Adrenal gland (tissue), 12 donors: ENCODE results near the gene B3GNT8. TPM values are rescaled to one million over a fixed set of nuclear protein-coding genes. Genes with fewer than 3 reads are reported as not detected.
A peak's percentile ranks its signal among the peaks of the same experiment; 100 is the strongest.
"Not testable (repeated sequence)": the region's sequence is repeated elsewhere in the genome, so short reads cannot be mapped to it uniquely, and the experiment has no call there.

ENCODE experiments used
- DNase-seq, 7 donors: peaks; one replicate each; pipeline ENCODE4 v3.0.0-alpha.2; 2019 to 2020
- H3K27ac ChIP-seq, 5 donors: fragments of 200-600 bp; sonication (generic) in 4 of 5; 1 replicate in 3 of 5; 2 replicates in 2 of 5; pipeline versions ENCODE4 v1.5.1 to v1.8.0; 2016 to 2020; ENCODE audit warnings: mild to moderate bottlenecking in 1 of 5
- H3K27me3 ChIP-seq: fragments of 200-600 bp; 2 replicates; pipeline ENCODE4 v1.8.0; 2021
- H3K36me3 ChIP-seq, 2 donors: fragments of 200-600 bp; replicated peaks in 1 of 2; 1 replicate in 1 of 2; 2 replicates in 1 of 2; pipeline versions ENCODE4 v1.5.1 to v1.8.0; 2018 to 2022
- H3K4me1 ChIP-seq, 2 donors: fragments of 200-600 bp; replicated peaks in 1 of 2; 1 replicate in 1 of 2; 2 replicates in 1 of 2; pipeline versions ENCODE4 v1.5.1 to v1.8.0; 2018 to 2021
- H3K4me3 ChIP-seq, 4 donors: fragments of 200-600 bp; sonication (generic) in 3 of 4; one replicate each; pipeline ENCODE4 v1.5.1; 2016 to 2018
- H3K9me3 ChIP-seq, 3 donors: fragments of 200-600 bp; sonication (generic) in 1 of 3; replicated peaks in 1 of 3; 1 replicate in 2 of 3; 2 replicates in 1 of 3; pipeline versions ENCODE4 v1.5.1 to v1.8.0; 2016 to 2021
- CTCF ChIP-seq, 6 experiments: fragments of 450-650 bp in 4 of 6; fragments of 200-600 bp in 2 of 6; sonication (generic) in 1 of 6; IDR thresholded peaks; 1 replicate in 5 of 6; 2 replicates in 1 of 6; pipeline versions ENCODE4 v1.5.1 to v1.8.0; 2016 to 2021; ENCODE audit warnings: antibody characterized with exemption in 6 of 6, mild to moderate bottlenecking in 2 of 6, moderate library complexity in 1 of 6
- POLR2A ChIP-seq, 2 donors: fragments of 450-650 bp; IDR thresholded peaks; one replicate each; pipeline ENCODE4 v1.6.1; 2017; ENCODE audit warnings: antibody characterized with exemption in 2 of 2, mild to moderate bottlenecking in 2 of 2, moderate library complexity in 1 of 2
- WGBS, 4 donors: extraction: QIAGEN DNeasy Blood & Tissue Kit in 2 of 4; methylation state at CpG; one replicate each; pipeline versions ENCODE4 v1.1.5 to v1.1.7; 2013 to 2017; 5-methylcytosine and 5-hydroxymethylcytosine counted together
- intact Hi-C, 2 donors: fragments of 100-400 bp; cut with DNase I; formaldehyde crosslinking; loops; one replicate each; pipeline versions ENCODE4 v1.14.1 to v1.15.0; 2022 to 2023
- polyA plus RNA-seq, 3 donors: library from polyadenylated mRNA; stranded (reverse); fragments of 200-250 nt in 2 of 3; fragments of 350-450 nt in 1 of 3; fragmentation: Illumina TruSeq in 1 of 3; extraction: RNeasy Lipid Tissue Mini Kit (QIAGEN cat#74804) in 1 of 3; gene quantifications; one replicate each; pipeline ENCODE4 v1.2.3, GENCODE V29; 2013 to 2014
- total RNA-seq, 9 donors: library from RNA; depleted of rRNA in 4 of 9; stranded (reverse); fragments of >200 nt in 4 of 9; fragments of 120-200 nt in 1 of 9; fragmentation: NEBNext Ultra II Directional in 1 of 9; extraction: Animal tissue kit (Norgen Biotek cat#: 25700) in 1 of 9; gene quantifications; one replicate each; pipeline versions ENCODE4 v1.1.0 to v1.2.4, GENCODE V29; 2013 to 2023
- donor health status: healthy with polysubstance abuse.
- donor health status: Bipolar disorder and iron deficiency.
- donor health status: DM: yes; HTN: yes; CAD: no.
- donor health status: DM: no; HTN: no; CAD: no.
- donor health status: DM: no; HTN: no; CAD: no.
- donor health status: DM: yes; HTN: yes; CAD: no.

The B3GNT8 gene
- total and polyA plus RNA-seq, 12 donors, result 0.15 to 6.5 (median 2.0) TPM

GRCh38 chr19:41392775-41393174, 34.4 kb downstream of the B3GNT8 start:
- no peak overlapping the region for H3K4me3 ChIP-seq
- H3K9me3 ChIP-seq, result no peaks in the 10 kb centered on the region
- TF ChIP-seq POLR2A (IDR thresholded peaks at IDR 0.05) (no peak), CTCF (IDR thresholded peaks at IDR 0.05) (no peak)
- 46 to 66% (median 58%) methylated on average over 12 of the region's 12 CpGs for WGBS, 4 donors
- DNase-seq, result peak in 3 of 7 donors; percentile 24 to 58 (median 39)
- intact Hi-C loops, result loop anchor here in 1 of 2 donors (5.0 kb wide), 1 partner anchor 35 kb away; the partner anchor contains the start of gene B3GNT8
- H3K4me1 ChIP-seq, result peaks cover 10% of the 10 kb centered on the region in 2 donors
- H3K27ac ChIP-seq, result no peak overlapping the region
- no peaks in the 10 kb centered on the region for H3K27me3 ChIP-seq
- peaks cover 0 to 29% of the 10 kb centered on the region in 2 donors for H3K36me3 ChIP-seq

- WGBS, 4 donors, result 84 to 96% (median 92%) methylated on average over 11 of the region's 11 CpGs
- intact Hi-C loops, result loop anchor here in 1 of 2 donors (5.0 kb wide), 1 partner anchor 36 kb away; the partner anchor contains the start of gene B3GNT8
- no peak for DNase-seq
- H3K27me3 ChIP-seq, result no peaks in the 10 kb centered on the region
- no peak overlapping the region for H3K27ac ChIP-seq
- H3K9me3 ChIP-seq, result no peaks in the 10 kb centered on the region
- H3K4me1 ChIP-seq, result peaks cover 5 to 7% of the 10 kb centered on the region in 2 donors
- TF ChIP-seq CTCF (IDR thresholded peaks at IDR 0.05) (no peak), POLR2A (IDR thresholded peaks at IDR 0.05) (no peak)
- peaks cover 0 to 29% of the 10 kb centered on the region in 2 donors for H3K36me3 ChIP-seq
- H3K4me3 ChIP-seq, result no peak overlapping the region
Observed at GRCh38 chr19:41391618-41392017, 35.6 kb downstream of the B3GNT8 start.

GRCh38 chr19:41386442-41386841, 40.7 kb downstream of the B3GNT8 start:
- TF ChIP-seq CTCF (IDR thresholded peaks at IDR 0.05), result no peak
- TF ChIP-seq POLR2A (IDR thresholded peaks at IDR 0.05), result no peak
- Histone ChIP-seq H3K4me1 (no peaks in the 10 kb centered on the region), H3K9me3 (no peaks in the 10 kb centered on the region), H3K36me3 (peaks cover 0 to 27% of the 10 kb centered on the region in 2 donors), H3K27ac (no peak overlapping the region), H3K27me3 (no peaks in the 10 kb centered on the region), H3K4me3 (no peak overlapping the region)
- no peak for DNase-seq
- WGBS, 4 donors, result 88 to 100% (median 90%) methylated on average over 1 to 13 of the region's 13 CpGs
- intact Hi-C loops, result no loop called here

GRCh38 chr19:41384351-41384750, 42.8 kb downstream of the B3GNT8 start:
- no peaks in the 10 kb centered on the region for H3K4me1 ChIP-seq
- H3K4me3 ChIP-seq, result no peak overlapping the region
- intact Hi-C loops, result no loop called here
- no peak overlapping the region for H3K27ac ChIP-seq
- peaks cover 0 to 10% of the 10 kb centered on the region in 2 donors for H3K36me3 ChIP-seq
- TF ChIP-seq CTCF (IDR thresholded peaks at IDR 0.05) (no peak), POLR2A (IDR thresholded peaks at IDR 0.05) (no peak)
- no peaks in the 10 kb centered on the region for H3K9me3 ChIP-seq
- H3K27me3 ChIP-seq, result no peaks in the 10 kb centered on the region
- 86 to 92% (median 91%) methylated on average over 5 of the region's 5 CpGs for WGBS, 4 donors
- no peak for DNase-seq

GRCh38 chr19:41381536-41381935, 45.6 kb downstream of the B3GNT8 start:
- H3K4me1 ChIP-seq, H3K4me3 ChIP-seq, intact Hi-C loops, H3K27me3 ChIP-seq, H3K9me3 ChIP-seq, H3K27ac ChIP-seq, DNase-seq, H3K36me3 ChIP-seq: not testable (repeated sequence)
- WGBS, 4 donors, result 89 to 99% (median 96%) methylated on average over 8 of the region's 8 CpGs
